Measurements from ENCODE around the gene LILRA2.

DNA sequence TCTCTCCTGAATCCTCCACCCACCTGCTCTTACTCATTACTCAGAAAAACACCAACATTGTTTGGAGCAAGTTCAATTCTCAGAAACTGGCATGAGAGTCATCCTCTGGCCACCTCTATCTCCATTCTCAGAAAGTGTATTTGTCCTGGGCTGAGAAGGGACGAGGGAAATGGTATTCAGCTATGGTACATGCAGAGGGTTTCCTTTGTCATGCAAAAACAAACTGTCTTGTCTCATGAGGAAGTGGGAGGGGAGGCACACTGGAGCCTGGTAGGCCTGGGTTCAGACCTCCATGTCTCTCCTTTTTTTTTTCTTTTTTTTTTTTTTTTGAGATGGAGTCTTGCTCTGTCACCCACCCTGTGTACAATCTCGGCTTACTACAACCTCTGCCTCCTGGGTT, 31.9 kb upstream of the LILRA2 start:
- TF ChIP-seq GATA2 (IDR thresholded peaks at IDR 0.05; ENCODE audit: low read depth, low read length) (no peak), GATA3 (IDR thresholded peaks at IDR 0.05; ENCODE audit: low read depth, low read length) (no peak)

All from SH-SY5Y (cell line).